ENCODE data around the gene KCNIP1. TPM values are rescaled to one million over a fixed set of nuclear protein-coding genes. Genes with fewer than 3 reads are reported as not detected.

The KCNIP1 gene
- total RNA-seq, 8 experiments from 2014 or later, result 0.80 to 35.0 (median 14.5) TPM; not detected in 2

DNA sequence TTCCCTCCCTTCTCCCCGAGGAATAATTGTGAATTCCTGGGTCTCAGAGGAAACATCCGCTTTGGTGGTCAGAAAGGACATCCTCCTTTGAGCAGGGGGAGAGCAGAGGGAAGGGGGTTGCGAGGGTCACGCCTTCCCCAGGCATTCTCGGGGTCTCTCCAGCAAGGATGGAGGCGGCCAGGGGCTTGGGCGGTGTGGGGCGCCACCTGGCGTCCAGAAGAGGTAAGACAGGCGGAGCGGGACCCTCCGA, 129.1 kb downstream of the KCNIP1 start:
- ATAC-seq (replicated peaks in 6 of 8), result peak in 5 of 8 experiments; percentile 63 to 76 (median 72)
- WGBS, 10 experiments, result 0 to 4% (median 0%) methylated on average over 3 to 7 of the region's 12 CpGs; no CpG with 5 or more reads in 6 of the 10 experiments
- Histone ChIP-seq H3K4me1 (replicated peaks in 1 of 2) (peaks cover 60 to 61% of the 10 kb centered on the region in 2 donors), H3K4me3 (peak overlapping the region in 3 of 5 donors; percentile 24 to 37 (median 27)), H3K27ac (peak overlapping the region in 1 of 2 donors; percentile 66)
- in situ Hi-C loops (cut with MboI; ENCODE audit: low pct_unique_long_range_greater_than_20kb in 2 of 9, low sequenced_read_pairs in 9 of 9, unreplicated experiment in 9 of 9), result loop anchor here in 2 of 9 experiments (25.0 kb wide), 2 partner anchors 154 to 196 kb away; partner anchors contain the start of gene GABRP (in 1 of the 2)

DNA sequence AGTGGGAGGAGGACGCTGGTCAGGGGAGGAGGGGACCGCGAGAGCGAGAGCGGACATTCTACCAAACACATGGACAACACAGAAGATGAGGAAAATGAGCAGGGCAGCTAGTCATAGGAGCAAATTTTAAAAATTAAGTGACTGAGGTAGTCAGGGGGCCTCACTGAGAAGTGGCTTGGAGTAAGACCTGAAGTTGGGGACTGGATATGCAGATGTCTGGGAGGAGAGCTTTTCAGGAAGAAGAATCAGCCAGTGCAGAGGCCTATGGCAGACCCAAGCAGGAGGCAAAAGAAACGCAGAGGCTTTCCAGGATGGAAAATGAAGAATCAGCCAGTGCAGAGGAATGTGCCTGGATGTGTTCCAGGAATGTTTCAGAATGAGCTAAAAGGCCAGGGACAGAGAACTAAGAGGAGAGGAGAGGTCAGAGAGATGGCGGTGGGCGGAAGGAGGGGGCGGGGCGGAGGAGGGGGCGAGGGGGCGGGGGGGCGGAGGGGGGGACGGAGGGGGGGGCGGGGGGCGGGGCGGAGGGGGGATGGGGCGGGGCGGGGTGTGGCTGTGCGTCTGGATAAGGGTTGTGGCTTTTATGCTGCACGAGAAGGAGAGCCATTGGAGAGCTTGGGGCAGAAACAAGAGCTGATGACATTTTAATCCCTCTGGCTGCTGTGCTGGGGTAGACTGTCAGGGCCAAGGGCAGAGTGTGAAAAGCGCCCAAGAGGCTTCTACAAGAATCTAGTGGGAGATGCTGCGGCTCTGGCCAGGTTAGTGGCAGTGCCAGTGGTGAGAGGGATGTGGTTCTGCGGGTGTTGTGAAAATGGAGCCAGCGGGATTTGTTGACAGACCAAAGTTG, 129.6 kb downstream of the KCNIP1 start:
- 0 to 40% (median 3%) methylated on average over 1 to 5 of the region's 25 CpGs; no CpG with 5 or more reads in 2 of the 10 experiments for WGBS, 10 experiments
- in situ Hi-C loops (cut with MboI; ENCODE audit: low pct_unique_long_range_greater_than_20kb in 2 of 9, low sequenced_read_pairs in 9 of 9, unreplicated experiment in 9 of 9), result loop anchor here in 2 of 9 experiments (25.0 kb wide), 2 partner anchors 154 to 196 kb away; partner anchors contain the start of gene GABRP (in 1 of the 2)
- Histone ChIP-seq H3K27ac (peak overlapping the region; percentile 66 to 69), H3K4me1 (replicated peaks in 1 of 2) (peaks cover 55% of the 10 kb centered on the region in 2 donors), H3K4me3 (peak overlapping the region; percentile 14 to 37 (median 24))
- peak; percentile 44 to 87 (median 68) for ATAC-seq (replicated peaks in 6 of 8)

DNA sequence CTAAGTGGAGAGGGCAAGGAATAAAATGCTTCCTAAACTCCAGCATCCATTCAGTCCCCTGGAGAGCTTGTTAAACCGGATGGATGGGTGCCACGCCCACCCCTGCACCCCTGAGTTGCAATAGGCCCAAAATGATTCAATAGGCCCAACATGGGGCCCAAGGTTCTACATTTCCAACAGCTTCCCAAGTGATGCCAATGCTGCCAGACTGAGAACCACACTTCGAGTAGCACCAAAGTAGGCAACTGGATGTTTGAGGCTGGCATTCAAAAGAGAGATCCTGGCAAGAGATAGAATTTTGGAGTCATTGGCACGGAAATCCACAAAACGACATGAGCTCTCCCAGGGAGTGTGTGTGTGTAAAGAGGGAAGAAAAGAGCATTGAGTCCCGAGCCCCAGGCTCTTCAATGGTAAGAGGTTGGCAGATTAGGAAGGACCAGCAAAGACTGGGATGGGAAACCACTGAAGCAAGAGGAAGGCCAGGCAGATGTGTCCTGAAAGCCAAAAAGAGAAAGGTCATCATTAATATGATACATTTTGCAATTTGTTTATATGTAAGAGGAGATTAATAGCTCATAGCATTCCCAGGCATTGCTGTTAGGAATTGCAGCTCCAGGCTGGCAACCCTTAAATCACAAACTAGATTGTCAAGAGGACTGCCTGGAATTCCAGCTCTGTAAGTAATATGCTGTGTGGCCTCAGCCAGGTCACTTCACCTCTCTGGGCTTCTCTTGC, 130.6 kb downstream of the KCNIP1 start:
- in situ Hi-C loops (cut with MboI; ENCODE audit: low pct_unique_long_range_greater_than_20kb in 2 of 9, low sequenced_read_pairs in 9 of 9, unreplicated experiment in 9 of 9), result loop anchor here in 2 of 9 experiments (25.0 kb wide), 2 partner anchors 153 to 197 kb away; partner anchors contain the start of gene GABRP (in 1 of the 2)
- Histone ChIP-seq H3K27ac (peak overlapping the region in 1 of 2 donors; percentile 65), H3K4me3 (peak overlapping the region in 1 of 5 donors; percentile 34), H3K4me1 (replicated peaks in 1 of 2) (peaks cover 48 to 49% of the 10 kb centered on the region in 2 donors)
- no peak for ATAC-seq (replicated peaks in 6 of 8)
- WGBS, 10 experiments, result 50 to 90% (median 80%) methylated on average over 1 to 4 of the region's 6 CpGs; no CpG with 5 or more reads in 2 of the 10 experiments

DNA sequence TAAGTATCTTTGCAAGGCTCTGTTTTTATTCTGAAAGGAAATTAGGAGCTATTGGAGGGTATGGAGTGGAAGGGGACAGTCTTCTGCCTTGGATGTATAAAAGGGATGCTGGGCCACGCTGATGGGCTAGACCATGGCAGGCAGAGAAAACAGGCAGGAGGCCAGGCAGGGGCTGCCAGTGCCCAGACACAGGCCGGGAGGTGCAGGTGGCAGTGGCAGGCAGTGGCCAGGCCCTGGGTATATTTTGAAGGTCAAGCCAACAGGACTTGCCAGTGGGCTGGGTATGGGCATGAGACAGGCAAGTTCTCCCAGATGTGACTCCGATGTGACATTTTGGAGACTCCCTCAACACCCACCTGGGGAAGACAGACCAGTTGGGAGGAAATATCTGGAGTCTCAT, 131.9 kb downstream of the KCNIP1 start:
- no peak overlapping the region for H3K4me3 ChIP-seq
- 32 to 100% (median 78%) methylated on average over 1 to 3 of the region's 3 CpGs; no CpG with 5 or more reads in 4 of the 10 experiments for WGBS, 10 experiments
- ATAC-seq (replicated peaks in 6 of 8), result no peak
- peaks cover 36% of the 10 kb centered on the region in 2 donors for H3K4me1 ChIP-seq (replicated peaks in 1 of 2)
- no peak overlapping the region for H3K27ac ChIP-seq
- in situ Hi-C loops (cut with MboI; ENCODE audit: low pct_unique_long_range_greater_than_20kb in 2 of 9, low sequenced_read_pairs in 9 of 9, unreplicated experiment in 9 of 9), result loop anchor here in 2 of 9 experiments (25.0 kb wide), 2 partner anchors 152 to 198 kb away; partner anchors contain the start of gene GABRP (in 1 of the 2)

DNA sequence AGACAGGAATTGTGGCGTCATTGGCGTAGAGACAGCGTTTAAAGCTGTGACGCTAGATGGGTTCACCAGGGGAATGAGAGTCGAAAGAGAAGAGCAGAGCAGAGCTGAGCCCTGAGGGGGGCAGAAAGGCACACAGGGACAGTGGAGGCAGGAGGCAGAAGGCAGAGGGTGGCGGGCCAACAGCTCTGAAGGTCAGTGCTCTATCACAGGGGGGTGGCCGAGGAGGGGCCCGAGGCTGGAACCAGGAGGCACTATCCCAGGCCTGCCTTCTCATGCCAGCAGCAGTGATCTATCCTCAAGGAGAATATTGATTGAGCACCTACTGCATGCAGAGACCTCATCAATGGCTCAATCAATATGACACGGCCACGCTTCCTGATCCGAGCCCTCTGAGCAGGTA, 132.4 kb downstream of the KCNIP1 start:
- Histone ChIP-seq H3K4me3 (no peak overlapping the region), H3K4me1 (replicated peaks in 1 of 2) (peaks cover 31% of the 10 kb centered on the region in 2 donors), H3K27ac (no peak overlapping the region)
- in situ Hi-C loops (cut with MboI; ENCODE audit: low pct_unique_long_range_greater_than_20kb in 2 of 9, low sequenced_read_pairs in 9 of 9, unreplicated experiment in 9 of 9), result loop anchor here in 2 of 9 experiments (25.0 kb wide), 2 partner anchors 151 to 199 kb away; partner anchors contain the start of gene GABRP (in 1 of the 2)
- WGBS, 10 experiments, result 53 to 100% (median 69%) methylated on average over 3 to 5 of the region's 11 CpGs; no CpG with 5 or more reads in 2 of the 10 experiments
- no peak for ATAC-seq (replicated peaks in 6 of 8)

DNA sequence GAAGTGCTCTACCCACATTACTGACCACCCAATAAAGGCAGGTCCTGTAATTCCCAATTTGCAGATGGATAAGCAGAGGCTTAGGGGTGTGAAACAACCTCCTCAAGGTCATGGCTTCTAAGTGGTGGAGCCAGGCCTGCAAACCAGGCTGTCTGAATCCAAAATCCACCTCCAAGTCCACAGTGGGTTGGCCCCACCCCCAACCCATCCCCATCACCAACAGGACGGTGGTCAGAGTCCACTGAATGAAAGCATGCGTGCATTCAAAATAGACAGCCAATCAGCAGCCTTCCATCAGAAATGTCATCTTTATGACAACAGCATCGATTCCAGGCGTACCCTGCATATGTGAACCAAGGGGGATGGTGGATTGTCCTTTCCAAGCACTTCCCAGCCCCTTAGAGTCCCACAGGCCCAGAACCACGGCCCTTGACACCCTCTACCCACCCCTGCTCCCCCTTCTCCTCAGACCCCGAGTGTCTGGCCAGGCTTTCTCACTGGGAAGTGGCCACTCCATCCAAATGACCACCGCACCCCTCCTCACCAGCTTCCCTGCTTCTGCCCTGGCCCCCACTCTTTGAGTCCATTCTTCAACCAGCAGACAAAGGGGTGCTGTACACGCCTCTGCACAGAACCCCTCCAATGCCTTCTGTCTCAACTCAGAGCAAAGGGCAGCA, 133.1 kb downstream of the KCNIP1 start:
- 30 to 83% (median 82%) methylated on average over 1 to 4 of the region's 8 CpGs; no CpG with 5 or more reads in 6 of the 10 experiments for WGBS, 10 experiments
- Histone ChIP-seq H3K27ac (no peak overlapping the region), H3K4me1 (replicated peaks in 1 of 2) (peaks cover 23 to 24% of the 10 kb centered on the region in 2 donors), H3K4me3 (no peak overlapping the region)
- no peak for ATAC-seq (replicated peaks in 6 of 8)
- in situ Hi-C loops (cut with MboI; ENCODE audit: low pct_unique_long_range_greater_than_20kb in 2 of 9, low sequenced_read_pairs in 9 of 9, unreplicated experiment in 9 of 9), result loop anchor here in 2 of 9 experiments (25.0 kb wide), 2 partner anchors 150 to 200 kb away; partner anchors contain the start of gene GABRP (in 1 of the 2)

DNA sequence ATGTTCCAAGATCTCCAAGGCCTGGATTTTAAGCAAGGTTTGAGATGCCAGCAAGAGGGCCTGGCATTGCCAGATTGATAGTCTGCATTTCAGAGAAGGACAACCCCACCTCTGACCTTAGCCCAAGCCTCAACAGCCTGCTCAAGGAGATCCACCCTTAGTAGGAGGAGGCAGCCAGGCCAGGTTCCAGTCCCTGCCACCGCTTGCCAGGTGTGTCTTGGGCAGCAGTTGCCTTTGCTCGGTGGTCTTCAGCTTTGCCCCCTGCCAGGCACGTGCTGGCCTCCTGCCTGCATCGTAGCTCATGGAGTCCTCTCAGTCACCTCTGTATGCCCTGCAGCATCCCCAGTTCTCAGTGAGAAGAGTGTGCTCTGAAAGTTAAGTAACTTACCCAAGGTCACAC, 134.2 kb downstream of the KCNIP1 start:
- Histone ChIP-seq H3K27ac (no peak overlapping the region), H3K4me3 (no peak overlapping the region), H3K4me1 (replicated peaks in 1 of 2) (peaks cover 14% of the 10 kb centered on the region in 2 donors)
- WGBS, 10 experiments, result 90 to 100% (median 100%) methylated on average over 1 to 3 of the region's 4 CpGs; no CpG with 5 or more reads in 7 of the 10 experiments
- in situ Hi-C loops (cut with MboI; ENCODE audit: low pct_unique_long_range_greater_than_20kb in 2 of 9, low sequenced_read_pairs in 9 of 9, unreplicated experiment in 9 of 9), result loop anchor here in 2 of 9 experiments (25.0 kb wide), 2 partner anchors 149 to 201 kb away; partner anchors contain the start of gene GABRP (in 1 of the 2)
- ATAC-seq (replicated peaks in 6 of 8), result no peak

DNA sequence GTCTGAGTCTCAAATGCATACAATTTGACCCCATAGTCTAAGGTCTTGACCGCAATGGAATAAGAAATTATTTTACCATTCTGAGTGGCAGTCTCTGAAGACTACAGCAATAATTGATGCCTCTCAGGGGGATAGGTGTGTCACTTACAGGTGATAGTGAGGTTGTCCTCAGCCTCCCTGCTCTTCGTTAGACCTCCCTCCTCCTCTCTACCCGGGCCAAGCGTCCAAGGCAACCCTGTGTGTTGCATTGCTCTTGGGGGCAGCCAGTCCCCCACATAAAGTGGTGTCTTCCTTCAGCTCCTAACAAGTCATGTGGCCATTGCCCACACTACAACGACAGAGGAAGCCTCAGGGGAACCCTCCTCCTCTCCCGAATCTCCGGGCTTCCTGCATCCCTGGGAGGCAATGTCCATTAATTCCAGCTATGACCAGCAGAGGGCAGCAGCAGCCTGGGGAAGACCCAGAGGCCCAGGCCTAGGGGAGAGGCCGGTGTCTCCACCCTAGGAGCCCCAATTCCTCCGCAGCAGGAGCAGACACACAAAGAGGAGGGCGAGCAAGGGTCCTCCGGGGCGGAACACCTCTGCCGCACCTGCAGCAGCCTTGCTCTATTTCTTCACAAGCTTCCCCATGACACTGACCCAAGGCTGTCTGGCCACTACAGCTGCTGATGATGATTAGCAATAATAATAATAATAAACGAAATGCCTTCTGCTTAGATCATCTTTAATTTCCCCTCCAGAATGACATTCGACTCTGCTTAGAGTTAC, 134.8 kb downstream of the KCNIP1 start:
- H3K4me3 ChIP-seq, result no peak overlapping the region
- in situ Hi-C loops (cut with MboI; ENCODE audit: low pct_unique_long_range_greater_than_20kb in 2 of 9, low sequenced_read_pairs in 9 of 9, unreplicated experiment in 9 of 9), result loop anchor here in 2 of 9 experiments (25.0 kb wide), 2 partner anchors 149 to 201 kb away; partner anchors contain the start of gene GABRP (in 1 of the 2)
- 0 to 100% (median 43%) methylated on average over 1 to 11 of the region's 15 CpGs; no CpG with 5 or more reads in 2 of the 10 experiments for WGBS, 10 experiments
- H3K27ac ChIP-seq, result no peak overlapping the region
- ATAC-seq (replicated peaks in 6 of 8), result peak; percentile 85 to 96 (median 87)
- H3K4me1 ChIP-seq (replicated peaks in 1 of 2), result peaks cover 11 to 12% of the 10 kb centered on the region in 2 donors

DNA sequence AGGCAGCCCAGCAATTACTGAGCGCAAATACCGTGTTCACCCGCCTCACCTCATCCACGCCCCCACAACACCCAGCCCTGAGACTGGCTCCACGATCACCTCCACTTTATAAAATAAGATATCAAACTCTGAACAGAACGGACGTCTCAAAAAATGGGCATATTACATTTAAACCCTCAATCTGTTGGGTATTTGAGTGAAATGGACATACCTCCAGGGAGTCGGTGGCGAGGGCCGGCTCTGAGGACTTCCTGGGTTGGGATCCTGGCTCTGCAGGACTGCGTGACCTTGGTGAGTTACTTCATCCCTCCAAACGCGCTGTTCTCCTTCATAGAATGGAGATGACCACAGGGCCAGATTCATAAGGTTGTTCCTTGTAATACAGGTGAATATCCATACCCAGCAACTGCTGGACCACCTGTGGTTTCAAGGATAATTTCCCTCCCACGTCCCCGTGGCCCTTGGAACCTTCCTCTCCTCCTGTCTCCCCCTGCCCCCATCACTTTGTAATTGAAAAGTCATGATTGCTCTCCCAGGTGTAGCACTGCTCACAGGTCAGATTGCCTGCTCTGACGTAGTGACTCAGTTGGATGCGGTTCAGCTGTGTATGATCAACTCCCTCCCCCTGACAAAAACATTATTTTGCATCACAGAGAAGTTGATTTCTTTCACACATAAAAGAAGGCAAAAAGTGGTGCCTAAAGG, 135.6 kb downstream of the KCNIP1 start:
- Histone ChIP-seq H3K4me1 (replicated peaks in 1 of 2) (peaks cover 4 to 5% of the 10 kb centered on the region in 2 donors), H3K4me3 (no peak overlapping the region), H3K27ac (no peak overlapping the region)
- in situ Hi-C loops (cut with MboI; ENCODE audit: low pct_unique_long_range_greater_than_20kb in 2 of 9, low sequenced_read_pairs in 9 of 9, unreplicated experiment in 9 of 9), result loop anchor here in 2 of 9 experiments (25.0 kb wide), 2 partner anchors 148 to 202 kb away; partner anchors contain the start of gene GABRP (in 1 of the 2)
- 0 to 90% (median 84%) methylated on average over 2 to 10 of the region's 17 CpGs; no CpG with 5 or more reads in 4 of the 10 experiments for WGBS, 10 experiments
- peak in 4 of 8 experiments; percentile 5 to 18 (median 10) for ATAC-seq (replicated peaks in 6 of 8)

DNA sequence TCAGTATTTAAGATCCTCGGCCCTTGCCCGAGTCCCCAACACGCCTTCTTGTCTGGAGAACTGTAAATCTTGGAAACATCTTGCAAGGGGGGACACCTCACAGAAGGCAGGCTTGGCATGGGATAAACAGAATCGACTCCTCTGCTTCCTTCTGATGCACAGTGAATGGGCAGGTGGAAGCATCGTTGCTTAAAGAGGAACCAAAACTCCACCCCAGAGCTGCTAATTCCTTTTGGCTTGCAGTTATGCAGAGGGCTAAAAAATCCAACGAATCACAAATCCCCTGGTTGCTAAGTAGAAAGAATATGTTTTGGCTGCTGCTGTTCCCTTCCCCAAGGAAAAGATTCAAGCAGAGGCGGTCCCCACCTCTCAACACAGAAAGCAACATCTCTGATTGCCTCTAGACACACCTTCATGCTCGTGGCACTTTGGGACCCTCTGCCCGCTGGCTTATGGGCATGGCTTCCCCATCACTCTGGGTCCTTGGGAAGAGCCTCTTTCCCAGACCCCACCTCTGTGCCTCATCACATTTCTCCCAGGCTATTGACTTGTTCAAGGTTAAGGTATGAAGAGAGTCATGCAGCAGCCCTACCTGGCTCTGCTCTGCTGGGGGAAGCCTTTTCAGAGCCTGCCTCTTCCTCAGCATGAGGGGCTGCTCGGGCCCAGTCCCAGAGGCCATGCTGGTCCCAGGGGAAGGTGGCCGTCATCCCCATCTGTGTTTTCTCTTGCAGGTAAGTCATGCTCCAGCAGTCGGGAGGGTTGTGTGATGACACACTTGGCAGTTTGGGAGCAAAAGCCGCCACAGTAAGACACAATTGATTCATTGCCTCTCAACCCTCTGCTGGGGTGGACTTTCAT, 137.1 kb downstream of the KCNIP1 start:
- no peak for ATAC-seq (replicated peaks in 6 of 8)
- peaks cover 2 to 3% of the 10 kb centered on the region in 2 donors for H3K4me1 ChIP-seq (replicated peaks in 1 of 2)
- H3K27ac ChIP-seq, result no peak overlapping the region
- H3K4me3 ChIP-seq, result no peak overlapping the region
- in situ Hi-C loops (cut with MboI; ENCODE audit: low pct_unique_long_range_greater_than_20kb in 2 of 9, low sequenced_read_pairs in 9 of 9, unreplicated experiment in 9 of 9), result loop anchor here in 2 of 9 experiments (25.0 kb wide), 2 partner anchors 146 to 204 kb away; partner anchors contain the start of gene GABRP (in 1 of the 2)
- 0 to 90% (median 71%) methylated on average over 1 to 5 of the region's 13 CpGs; no CpG with 5 or more reads in 3 of the 10 experiments for whole genome bisulfite sequencing, 10 experiments

All from motor neuron (in vitro differentiated cells).